K562 (cell line): ENCODE measurements around the gene DOK1. TPM values are rescaled to one million over a fixed set of nuclear protein-coding genes. Genes with fewer than 3 reads are reported as not detected.

Experiments
- ATAC-seq: fragments of 200-7000 bp; cut with Tn5 transposase; 3 replicates; pipeline ENCODE4 v1.9.1; 2020; ENCODE audit warnings: moderate library complexity
- BruUV-seq: library from RNA; stranded (reverse); fragments of 400-500 nt; replicated peaks from 2 replicates; lab custom pipeline; 2021; lab: Mats Ljungman, UMichigan
- CTCF ChIA-PET: fragments of 300-600 bp; formaldehyde crosslinking; extraction: SDS; loops from one replicate; lab custom pipeline; 2021; ENCODE audit warnings: low intra/inter-chr PET ratio; lab: Yijun Ruan, JAX
- POLR2A ChIA-PET: fragments of 300-600, 350-650 bp; sonication (Branson Sonifier 250); formaldehyde crosslinking; extraction: SDS; loops from one replicate; lab custom pipeline; 2021; ENCODE audit warnings: antibody characterized with exemption, inconsistent platforms; lab: Yijun Ruan, JAX
- DNase-seq, 4 experiments: peaks; one replicate each; pipeline versions ENCODE4 v3.0.0 to v3.0.0-alpha.2; 2011 to 2018; ENCODE audit warnings: low spot score in 3 of 4, mixed read lengths in 3 of 4; ENCODE audit errors: extremely low read depth in 1 of 4
- FAIRE-seq: peaks from 2 replicates; lab custom pipeline; 2011; peaks lifted over from hg19 to GRCh38; lab: Jason Lieb, UNC
- H2AFZ ChIP-seq: 2 replicates; pipeline ENCODE4 v1.6.0; 2011; ENCODE audit warnings: low read depth, low read length, control low read depth, inconsistent platforms
- H3K27ac ChIP-seq: fragments of 200-600 bp; 3 replicates; pipeline ENCODE4 v1.8.0; 2011; ENCODE audit warnings: low read depth, mild to moderate bottlenecking, control low read depth, inconsistent platforms, low read length, moderate library complexity, mixed read lengths; ENCODE audit errors: extremely low read depth
- H3K27me3 ChIP-seq, 2 experiments: fragments of 300-600 bp in 1 of 2; 2 replicates in 1 of 2; 3 replicates in 1 of 2; pipeline versions ENCODE4 v1.6.0 to v1.8.0; 2011; ENCODE audit warnings: inconsistent platforms in 2 of 2, low read length in 2 of 2, mild to moderate bottlenecking in 1 of 2, mixed read lengths in 1 of 2, moderate library complexity in 1 of 2; ENCODE audit not compliant: control insufficient read depth in 2 of 2, insufficient read depth in 2 of 2
- H3K36me3 ChIP-seq: fragments of 300-600 bp; 3 replicates; pipeline ENCODE4 v1.8.0; 2011; ENCODE audit warnings: mild to moderate bottlenecking, low read length, inconsistent platforms; ENCODE audit not compliant: control insufficient read depth, insufficient read depth
- H3K4me1 ChIP-seq, 2 experiments: fragments of 200-600 bp in 1 of 2; replicated peaks in 1 of 2; 2 replicates in 1 of 2; 3 replicates in 1 of 2; pipeline versions ENCODE4 v1.5.1 to v1.8.0; 2011; ENCODE audit warnings: inconsistent platforms in 2 of 2, low read length in 2 of 2, mild to moderate bottlenecking in 1 of 2, mixed read lengths in 1 of 2, moderate library complexity in 1 of 2; ENCODE audit not compliant: control insufficient read depth in 2 of 2, insufficient read depth in 2 of 2
- H3K4me2 ChIP-seq: 2 replicates; pipeline ENCODE4 v1.6.1; 2011; ENCODE audit warnings: low read length, control low read depth, inconsistent platforms, mixed read lengths; ENCODE audit not compliant: insufficient read depth
- H3K4me3 ChIP-seq: fragments of 200-600 bp; sonication (generic), shearing (Covaris generic); 2 replicates; pipeline ENCODE4 v1.5.1; 2016; ENCODE audit warnings: control low read depth, inconsistent platforms
- H3K79me2 ChIP-seq: fragments of 200-600 bp; 3 replicates; pipeline ENCODE4 v1.8.0; 2011; ENCODE audit warnings: low read length, inconsistent platforms; ENCODE audit not compliant: control insufficient read depth, insufficient read depth
- H3K9ac ChIP-seq, 2 experiments: 2 replicates each; pipeline versions ENCODE4 v1.6.0 to v1.6.1; 2011; ENCODE audit warnings: low read depth in 2 of 2, low read length in 2 of 2, control low read depth in 1 of 2, inconsistent platforms in 1 of 2, mild to moderate bottlenecking in 1 of 2, mixed read lengths in 1 of 2; ENCODE audit not compliant: insufficient read depth in 1 of 2
- H3K9me1 ChIP-seq: one replicate; pipeline ENCODE4 v1.6.0; 2011; ENCODE audit warnings: inconsistent platforms, mild to moderate bottlenecking, low read length, moderate library complexity; ENCODE audit not compliant: control insufficient read depth, insufficient read depth
- H3K9me3 ChIP-seq: replicated peaks from 2 replicates; pipeline ENCODE4 v1.5.1; 2011; ENCODE audit warnings: low read depth, low read length, inconsistent platforms; ENCODE audit not compliant: control insufficient read depth, insufficient read depth
- H4K20me1 ChIP-seq: replicated peaks from 2 replicates; pipeline ENCODE4 v1.6.1; 2011; ENCODE audit warnings: low read length, inconsistent platforms, mixed read lengths; ENCODE audit not compliant: control insufficient read depth, insufficient read depth
- CBX5 ChIP-seq: IDR thresholded peaks from 2 replicates; pipeline ENCODE4 v1.6.1; 2014; ENCODE audit warnings: low read depth, borderline replicate concordance
- ELF1 ChIP-seq: fragments of 200-800 bp; sonication (Bioruptor generic); IDR thresholded peaks from 2 replicates; pipeline ENCODE4 v1.6.1; 2016; ENCODE audit warnings: missing genetic modification characterization, missing compliant biosample characterization
- FOSL1 ChIP-seq: fragments of 200-800 bp; sonication (Bioruptor generic); conservative IDR thresholded peaks from 2 replicates; pipeline ENCODE4 v1.6.1; 2016; ENCODE audit warnings: missing genetic modification characterization, missing compliant biosample characterization
- PHB2 ChIP-seq: fragments of 450-650 bp; IDR thresholded peaks from 2 replicates; pipeline ENCODE4 v1.6.1; 2017; ENCODE audit warnings: low read depth
- POLR2G ChIP-seq: fragments of 200-400 bp; formaldehyde crosslinking; IDR thresholded peaks from 2 replicates; pipeline ENCODE4 v1.6.1; 2017; ENCODE audit warnings: low read depth, mild to moderate bottlenecking, antibody characterized with exemption, low read length, moderate library complexity
- ZNF384 ChIP-seq: IDR thresholded peaks from 2 replicates; pipeline ENCODE4 v1.6.1; 2012; ENCODE audit warnings: low read depth, low read length, improper control_type of control experiment
- WGBS: fragments of 100-300 bp; shearing (Covaris generic); methylation state at CpG from one replicate; pipeline ENCODE4 v1.1.6; 2016; ENCODE audit warnings: low coverage, mixed read lengths; ENCODE audit not compliant: insufficient coverage; ENCODE audit errors: missing lambda C conversion rate; 5-methylcytosine and 5-hydroxymethylcytosine counted together
- in situ Hi-C: fragments of 300-500 bp; cut with MboI; formaldehyde crosslinking; loops from 4 replicates; pipeline ENCODE4 v1.15.0; 2018; ENCODE audit warnings: inconsistent platforms, mixed read lengths
- intact Hi-C: fragments of 100-400 bp; cut with micrococcal nuclease; formaldehyde crosslinking; loops from 2 replicates; pipeline ENCODE4 v1.14.2; 2022
- polyA plus RNA-seq, 8 experiments: library from polyadenylated mRNA; depleted of rRNA in 4 of 8; stranded (reverse) in 5 of 8; unstranded in 3 of 8; fragments of >200 nt; fragmentation: Nextera tagmentation in 2 of 8; fragmentation: Illumina TruSeq in 1 of 8; extraction: Ambion mirVana in 2 of 8; extraction: Trizol in 1 of 8; gene quantifications; 2 replicates each; pipeline versions ENCODE4 v1.2.1 to v1.2.3, GENCODE V29; 2011 to 2014; ENCODE audit warnings: inconsistent platforms in 1 of 8, missing spikeins in 1 of 8
- total RNA-seq, 7 experiments: library from RNA; depleted of rRNA in 6 of 7; stranded (reverse); fragments of >200 nt in 6 of 7; fragmentation: Illumina TruSeq in 2 of 7; extraction: Trizol in 2 of 7; gene quantifications; 2 replicates each; pipeline versions ENCODE4 v1.2.1 to v1.2.3, GENCODE V29; 2011 to 2021; ENCODE audit warnings: low replicate concordance in 1 of 7

Gene DOK1
- total and polyA plus RNA-seq, 9 of the 15 experiments (the other 6 are each of a cell fraction or from before 2014, with no cell fraction given), result 0.59 to 36.4 (median 16.1) TPM

DNA sequence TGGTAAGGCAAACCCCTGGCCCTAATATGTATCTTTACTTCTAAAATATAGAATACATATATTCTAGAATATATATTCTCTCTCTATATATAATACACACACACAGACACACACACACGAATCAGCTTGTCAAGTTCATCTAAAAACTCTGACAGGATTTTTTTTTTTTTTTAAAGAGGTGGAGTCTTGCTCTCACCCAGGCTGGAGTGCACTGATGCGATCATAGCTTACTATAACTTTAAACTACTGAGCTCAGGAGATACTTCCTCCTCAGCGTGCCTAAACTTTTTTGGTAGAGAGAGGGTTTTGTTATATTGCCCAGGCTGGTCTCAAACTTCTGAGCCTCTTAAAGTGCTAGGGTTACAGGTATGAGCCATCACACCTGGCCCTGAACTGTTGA is 45.2 kb downstream of the DOK1 start:
- ATAC-seq, result no peak
- no peak for FAIRE-seq
- TF ChIP-seq ZNF384 (peak; percentile 86), ELF1 (no peak)
- TF ChIP-seq, all 486 proteins: peak for 1
- no peak overlapping the region for H3K4me2 ChIP-seq
- no peak overlapping the region for H3K4me3 ChIP-seq
- H3K9me1 ChIP-seq, result no peaks in the 10 kb centered on the region
- no TSS peak for BruUV-seq
- H3K36me3 ChIP-seq, result no peaks in the 10 kb centered on the region
- POLR2A ChIA-PET, result interaction anchor here (0.6 to 1.3 kb wide), 2 partner anchors 11 to 709 kb away, joined by 4 to 6 read pairs; no protein-coding TSS in a partner anchor
- no peak overlapping the region for H3K27ac ChIP-seq
- peak overlapping the region; percentile 18; the same call in 1 of the 2 replicates for H2AFZ ChIP-seq
- H3K9me3 ChIP-seq, result no peaks in the 10 kb centered on the region
- H3K4me1 ChIP-seq, result peaks cover 0 to 6% of the 10 kb centered on the region in 2 experiments; a peak in 4 of 5 replicates
- intact Hi-C loops, result loop anchor here (5.0 kb wide), 1 partner anchor 63 kb away; no protein-coding TSS in a partner anchor
- no peak overlapping the region for H3K9ac ChIP-seq
- WGBS, result 0% methylated on average over 3 of the region's 3 CpGs
- CTCF ChIA-PET, result no interaction called here
- H3K79me2 ChIP-seq, result no peaks in the 10 kb centered on the region
- no peak for DNase-seq
- no peaks in the 10 kb centered on the region for H3K27me3 ChIP-seq
- in situ Hi-C loops, result loop anchor here (10.0 kb wide), 1 partner anchor 335 kb away; no protein-coding TSS in a partner anchor
- no peaks in the 10 kb centered on the region for H4K20me1 ChIP-seq

- no peak overlapping the region for H3K4me3 ChIP-seq
- FAIRE-seq (no peak), ATAC-seq (no peak), DNase-seq (no peak)
- 6% methylated on average over 1 of the region's 1 CpG for WGBS
- H4K20me1 ChIP-seq, result no peaks in the 10 kb centered on the region
- H3K36me3 ChIP-seq, result no peaks in the 10 kb centered on the region
- no peaks in the 10 kb centered on the region for H3K27me3 ChIP-seq
- intact Hi-C loops (no loop called here), in situ Hi-C loops (no loop called here)
- POLR2A ChIA-PET, result interaction anchor here (0.6 to 1.2 kb wide), 5 partner anchors 12 to 93 kb away, joined by 3 read pairs; no protein-coding TSS in a partner anchor
- no peak overlapping the region; the same call in 1 of the 2 replicates for H2AFZ ChIP-seq
- no peaks in the 10 kb centered on the region for H3K9me3 ChIP-seq
- no TSS peak for BruUV-seq
- CTCF ChIA-PET, result no interaction called here
- no peak overlapping the region for H3K4me2 ChIP-seq
- no peak for TF ChIP-seq FOSL1 (tag)
- TF ChIP-seq POLR2G, result no peak
- no peak for TF ChIP-seq PHB2
- no peak for TF ChIP-seq CBX5
- no peaks in the 10 kb centered on the region for H3K9me1 ChIP-seq
- no peak overlapping the region for H3K27ac ChIP-seq
- peaks cover 0 to 6% of the 10 kb centered on the region in 2 experiments; a peak in 4 of 5 replicates for H3K4me1 ChIP-seq
- H3K9ac ChIP-seq, result no peak overlapping the region
- H3K79me2 ChIP-seq, result no peaks in the 10 kb centered on the region
Measured at GRCh38 chr2:74602586-74603281, 48.2 kb downstream of the DOK1 start.
